Sigmoid colon (tissue), 4 donors: ENCODE measurements around the gene HOXA5.

ENCODE experiments used
- EP300 ChIP-seq, 4 donors: sonication (generic); formaldehyde crosslinking; IDR thresholded peaks; one replicate each; pipeline ENCODE4 v1.6.1; 2017; ENCODE audit warnings: antibody characterized with exemption in 4 of 4
- POLR2A ChIP-seq, 2 donors: fragments of 450-650 bp; IDR thresholded peaks; one replicate each; pipeline ENCODE4 v1.6.1; 2016; ENCODE audit warnings: antibody characterized with exemption in 2 of 2, mild to moderate bottlenecking in 2 of 2, moderate library complexity in 2 of 2
- POLR2AphosphoS5 ChIP-seq, 4 donors: sonication (generic); formaldehyde crosslinking; IDR thresholded peaks; one replicate each; pipeline ENCODE4 v1.6.1; 2017; ENCODE audit warnings: antibody characterized with exemption in 4 of 4
- TF ChIP-seq, protein P1 (sequence below), 4 experiments: fragments of 450-650 bp in 3 of 4; fragments of 200-600 bp in 1 of 4; IDR thresholded peaks; one replicate each; pipeline ENCODE4 v1.5.1; 2016 to 2019; ENCODE audit warnings: antibody characterized with exemption in 4 of 4, mild to moderate bottlenecking in 3 of 4, moderate library complexity in 2 of 4

- TF ChIP-seq, protein P1, sequence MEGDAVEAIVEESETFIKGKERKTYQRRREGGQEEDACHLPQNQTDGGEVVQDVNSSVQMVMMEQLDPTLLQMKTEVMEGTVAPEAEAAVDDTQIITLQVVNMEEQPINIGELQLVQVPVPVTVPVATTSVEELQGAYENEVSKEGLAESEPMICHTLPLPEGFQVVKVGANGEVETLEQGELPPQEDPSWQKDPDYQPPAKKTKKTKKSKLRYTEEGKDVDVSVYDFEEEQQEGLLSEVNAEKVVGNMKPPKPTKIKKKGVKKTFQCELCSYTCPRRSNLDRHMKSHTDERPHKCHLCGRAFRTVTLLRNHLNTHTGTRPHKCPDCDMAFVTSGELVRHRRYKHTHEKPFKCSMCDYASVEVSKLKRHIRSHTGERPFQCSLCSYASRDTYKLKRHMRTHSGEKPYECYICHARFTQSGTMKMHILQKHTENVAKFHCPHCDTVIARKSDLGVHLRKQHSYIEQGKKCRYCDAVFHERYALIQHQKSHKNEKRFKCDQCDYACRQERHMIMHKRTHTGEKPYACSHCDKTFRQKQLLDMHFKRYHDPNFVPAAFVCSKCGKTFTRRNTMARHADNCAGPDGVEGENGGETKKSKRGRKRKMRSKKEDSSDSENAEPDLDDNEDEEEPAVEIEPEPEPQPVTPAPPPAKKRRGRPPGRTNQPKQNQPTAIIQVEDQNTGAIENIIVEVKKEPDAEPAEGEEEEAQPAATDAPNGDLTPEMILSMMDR (IDR thresholded peaks at IDR 0.05): no peak
- TF ChIP-seq POLR2A (IDR thresholded peaks at IDR 0.05) (no peak), EP300 (IDR thresholded peaks at IDR 0.05) (no peak), POLR2AphosphoS5 (IDR thresholded peaks at IDR 0.05) (no peak)
Observed at GRCh38 chr7:27132214-27132613, 11.3 kb downstream of the HOXA5 start.
